GM19193 (cell line): ENCODE measurements around the gene ELK4.

ENCODE experiments used
- POLR2A ChIP-seq: IDR thresholded peaks from 4 replicates; pipeline ENCODE4 v1.6.1; 2011; ENCODE audit not compliant: insufficient read depth, insufficient read length; ENCODE audit errors: extremely low read depth

Gene ELK4

GRCh38 chr1:205585835-205586785 lies 45.7 kb downstream of the ELK4 start:
- no peak for TF ChIP-seq POLR2A

- no peak for TF ChIP-seq POLR2A
Measured at GRCh38 chr1:205585169-205585834, 46.5 kb downstream of the ELK4 start.

DNA sequence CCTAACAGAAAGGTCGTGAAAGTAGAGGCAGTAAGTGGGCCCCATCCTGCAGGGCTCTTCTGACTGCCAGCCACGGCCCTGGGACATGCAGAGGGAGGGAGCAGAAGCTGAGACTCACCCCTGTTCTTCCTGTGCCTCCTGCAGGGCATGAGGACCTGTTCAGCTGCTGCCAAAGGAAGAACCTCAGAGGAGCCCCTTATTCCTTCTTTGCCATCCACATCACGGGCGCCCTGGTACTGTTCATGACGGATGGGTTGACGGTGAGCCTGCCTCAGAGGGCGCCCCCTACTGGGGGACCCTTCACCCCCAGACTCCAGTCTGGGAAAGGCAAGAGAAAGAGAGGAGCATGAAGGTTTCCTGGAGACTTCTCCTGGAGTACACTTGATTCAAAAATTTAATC lies 47.1 kb downstream of the ELK4 start:
- no peak for TF ChIP-seq POLR2A

- TF ChIP-seq POLR2A, result no peak
Measured at GRCh38 chr1:205583461-205584130, 48.2 kb downstream of the ELK4 start.

DNA sequence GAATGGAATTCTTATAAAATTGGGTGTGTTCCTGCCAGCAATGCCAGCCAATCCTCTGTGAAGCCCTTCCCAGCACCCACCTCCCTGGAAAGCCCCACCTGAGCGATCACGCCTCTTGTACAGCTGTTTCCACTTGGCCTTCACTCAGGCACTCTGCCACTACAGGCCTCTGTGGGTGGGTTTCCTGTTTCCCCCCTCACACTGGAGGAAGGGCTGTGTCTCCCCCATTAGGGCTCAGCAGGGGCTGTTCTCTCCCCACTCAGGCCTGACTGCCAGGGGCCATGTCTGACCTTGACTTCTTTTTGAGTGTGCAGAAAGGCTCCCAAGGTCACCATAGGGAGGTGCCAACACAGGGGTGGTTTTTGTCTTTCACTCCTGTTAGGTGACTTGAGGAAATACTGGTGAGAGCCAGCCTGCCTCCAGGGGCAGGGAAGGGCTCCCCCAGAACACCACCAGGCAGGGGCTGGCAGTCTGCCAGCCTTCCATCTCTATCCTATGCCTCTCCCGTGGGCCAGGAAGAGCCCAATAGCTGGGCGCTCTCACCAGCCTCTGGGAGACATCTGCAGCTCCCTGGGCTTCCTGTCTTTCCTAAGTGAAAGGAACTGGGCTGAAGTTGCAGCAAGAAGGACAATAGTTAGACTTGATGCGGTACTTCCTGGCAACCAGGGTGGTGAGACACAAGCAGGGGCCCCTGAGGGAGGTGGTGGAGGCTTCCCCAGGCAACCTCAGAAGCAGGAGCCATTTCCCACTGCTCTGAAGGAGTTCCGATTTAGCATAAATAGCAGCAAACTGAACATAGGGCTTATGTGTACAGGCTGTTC lies 49.1 kb downstream of the ELK4 start:
- TF ChIP-seq POLR2A, result no peak

GRCh38 chr1:205582046-205582445 lies 49.8 kb downstream of the ELK4 start:
- TF ChIP-seq POLR2A, result no peak

GRCh38 chr1:205581321-205581980 lies 50.4 kb downstream of the ELK4 start:
- TF ChIP-seq POLR2A, result no peak

- no peak for TF ChIP-seq POLR2A
Measured at GRCh38 chr1:205580923-205581180, 51.0 kb downstream of the ELK4 start.

- no peak for TF ChIP-seq POLR2A
Measured at GRCh38 chr1:205580140-205580922, 51.5 kb downstream of the ELK4 start.

- TF ChIP-seq POLR2A, result no peak
Measured at GRCh38 chr1:205579711-205580110, 52.1 kb downstream of the ELK4 start.

DNA sequence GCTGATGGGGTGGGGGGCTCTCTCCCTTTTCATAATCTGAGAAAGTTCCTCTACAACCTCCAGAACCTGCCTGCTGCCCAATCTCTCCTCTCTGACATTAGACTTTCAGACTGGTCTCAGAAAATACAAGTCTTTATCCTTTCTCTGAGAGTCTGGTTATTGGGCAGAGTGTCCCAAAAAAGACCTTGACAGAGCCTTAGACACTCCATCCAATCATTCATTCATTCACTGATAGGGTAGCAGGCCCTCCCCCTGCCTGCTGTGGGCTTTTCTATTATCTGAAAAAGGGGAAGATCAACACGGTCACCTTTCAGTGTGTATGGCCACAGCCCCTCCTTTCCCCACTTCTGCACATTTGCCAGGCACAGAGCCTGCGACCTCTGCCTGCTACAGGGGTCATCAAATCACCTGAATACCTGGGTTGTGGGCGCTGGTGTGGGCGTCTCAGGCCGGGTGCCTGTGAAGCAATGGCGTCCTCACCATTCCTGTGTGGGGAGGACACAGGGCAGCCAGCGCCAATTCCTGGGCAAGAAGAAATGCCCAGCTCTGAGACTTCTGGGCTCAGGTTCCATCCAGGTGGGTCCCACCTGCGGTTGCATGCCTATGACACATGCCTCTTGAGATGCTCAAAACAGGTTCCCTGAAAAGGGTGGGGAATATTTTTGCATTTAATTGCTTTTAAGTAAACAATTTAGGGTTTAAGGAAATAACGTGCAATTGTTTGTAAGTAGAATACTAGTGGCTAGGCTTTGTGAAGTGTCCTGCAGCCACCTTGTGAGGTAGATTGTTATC lies 52.8 kb downstream of the ELK4 start:
- TF ChIP-seq POLR2A, result no peak

- TF ChIP-seq POLR2A, result no peak
Measured at GRCh38 chr1:205577874-205578658, 53.7 kb downstream of the ELK4 start.
